ENCODE results near the gene SORD. TPM values are rescaled to one million over a fixed set of nuclear protein-coding genes. Genes with fewer than 3 reads are reported as not detected.
A peak's percentile ranks its signal among the peaks of the same experiment; 100 is the strongest.
"Not testable (repeated sequence)": the region's sequence is repeated elsewhere in the genome, so short reads cannot be mapped to it uniquely, and the experiment has no call there.

SORD gene
- total RNA-seq = 19.9 and 30.5 TPM in 2 replicates

DNA sequence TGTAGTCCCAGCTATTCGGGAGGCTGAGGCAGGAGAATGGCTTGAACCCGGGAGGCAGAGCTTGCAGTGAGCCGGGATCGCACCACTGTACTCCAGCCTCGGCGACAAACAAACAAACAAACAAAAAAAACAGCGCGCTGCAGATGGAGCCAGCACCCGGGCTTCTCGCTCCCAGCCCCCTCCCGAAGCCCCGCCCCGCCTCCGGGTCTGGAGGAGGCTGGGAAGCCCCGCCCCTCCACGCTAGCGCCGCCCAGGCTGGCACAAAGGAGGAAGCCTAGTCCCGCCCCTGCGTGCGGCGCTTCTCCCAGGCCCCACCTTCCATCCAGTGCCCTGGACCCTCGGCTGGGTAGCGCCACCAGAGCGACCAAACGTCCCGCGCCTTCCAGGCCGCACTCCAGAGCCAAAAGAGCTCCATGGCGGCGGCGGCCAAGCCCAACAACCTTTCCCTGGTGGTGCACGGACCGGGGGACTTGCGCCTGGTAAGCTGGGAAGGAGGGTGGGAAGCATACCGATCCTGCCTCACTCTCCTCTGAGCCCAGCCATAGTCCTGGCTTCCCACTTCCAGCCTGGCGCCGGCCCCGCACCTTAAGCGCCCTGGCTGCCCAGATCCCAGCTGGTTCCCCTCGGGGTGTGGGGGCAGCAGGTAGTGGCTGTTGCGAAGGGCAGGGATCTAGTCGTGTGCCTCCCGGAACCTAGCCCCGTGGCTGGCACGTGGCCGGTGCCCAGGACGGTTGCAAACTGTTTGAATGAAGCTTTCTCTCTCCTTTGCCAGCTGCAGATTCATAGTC lies at the start of gene SORD:
SORD (plus strand) TSS at position 325 of the 788 bp plus-strand sequence; CDS start at position 414, 89 bp downstream.
- peak; percentile 22 for DNase-seq (ENCODE audit: low read depth, low spot score)

DNA sequence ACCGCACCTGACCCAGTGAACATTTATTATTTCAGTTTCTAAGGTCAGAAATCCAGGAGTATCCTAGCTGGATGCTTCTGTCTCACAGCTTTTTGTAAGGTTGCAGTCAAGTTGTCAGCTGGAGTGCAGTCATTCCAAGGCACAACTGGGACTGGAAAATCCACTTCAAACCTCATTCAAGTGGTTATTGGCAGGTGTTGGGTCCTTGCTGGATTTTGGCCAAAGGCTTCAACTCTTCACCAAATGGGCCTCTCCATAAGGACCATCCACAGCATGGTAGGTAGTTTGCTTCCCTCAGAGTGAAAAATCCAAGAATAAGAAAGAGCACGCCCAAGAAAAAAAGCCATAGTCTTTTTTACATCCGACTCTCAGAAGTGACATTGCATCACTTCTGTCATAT lies 46.8 kb upstream of the SORD start:
- not testable (repeated sequence) for DNase-seq (ENCODE audit: low read depth, low spot score)

GRCh38 chr15:44977781-44978180 lies 45.2 kb upstream of the SORD start:
- DNase-seq (ENCODE audit: low read depth, low spot score) = not testable (repeated sequence)

GRCh38 chr15:44979617-44980339 lies 43.2 kb upstream of the SORD start:
- not testable (repeated sequence) for DNase-seq (ENCODE audit: low read depth, low spot score)

GRCh38 chr15:44984144-44984543 lies 38.9 kb upstream of the SORD start:
- DNase-seq (ENCODE audit: low read depth, low spot score) = not testable (repeated sequence)

- DNase-seq (ENCODE audit: low read depth, low spot score) = not testable (repeated sequence)
These were observed 36.5 kb upstream of the SORD start for GRCh38 chr15:44986346-44987055.

DNA sequence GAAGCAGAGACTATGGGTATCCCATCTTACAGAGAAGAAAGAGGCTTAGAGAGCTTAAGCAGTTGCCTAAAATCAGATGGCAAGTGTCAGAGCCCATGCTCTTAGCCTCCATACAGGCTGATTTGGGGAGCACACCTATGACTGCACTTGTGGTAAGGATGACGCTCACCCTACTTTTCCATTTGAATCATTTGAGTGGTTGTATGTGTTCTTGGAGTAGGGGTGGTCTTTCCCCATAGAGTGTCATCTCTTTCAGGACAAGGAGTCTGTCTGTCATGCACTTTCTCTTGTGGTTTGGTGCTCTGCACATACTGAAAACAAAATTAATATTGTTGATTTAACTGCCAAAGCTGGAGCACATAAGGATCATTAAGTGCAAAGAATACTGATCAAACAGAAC lies 35.3 kb upstream of the SORD start:
- not testable (repeated sequence) for DNase-seq (ENCODE audit: low read depth, low spot score)

GRCh38 chr15:44988184-44988869 lies 34.7 kb upstream of the SORD start:
- not testable (repeated sequence) for DNase-seq (ENCODE audit: low read depth, low spot score)

DNA sequence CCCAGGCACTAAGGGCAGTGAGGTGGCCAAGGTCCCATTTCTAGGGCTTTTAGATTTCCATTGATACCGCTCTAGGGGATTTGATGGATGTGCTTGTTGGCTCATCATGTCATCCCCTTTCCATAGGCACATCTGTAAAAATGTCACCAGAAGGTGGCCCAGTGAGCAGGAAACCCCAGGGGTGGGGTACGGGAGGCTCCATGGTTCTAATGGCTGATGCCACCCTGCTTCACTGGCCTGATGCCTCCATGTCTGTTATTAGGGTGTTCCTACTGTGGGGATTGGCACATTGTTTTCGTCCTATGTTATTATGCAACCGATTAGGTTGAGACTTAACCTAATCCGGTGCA lies 34.1 kb upstream of the SORD start:
- DNase-seq (ENCODE audit: low read depth, low spot score) = not testable (repeated sequence)

DNA sequence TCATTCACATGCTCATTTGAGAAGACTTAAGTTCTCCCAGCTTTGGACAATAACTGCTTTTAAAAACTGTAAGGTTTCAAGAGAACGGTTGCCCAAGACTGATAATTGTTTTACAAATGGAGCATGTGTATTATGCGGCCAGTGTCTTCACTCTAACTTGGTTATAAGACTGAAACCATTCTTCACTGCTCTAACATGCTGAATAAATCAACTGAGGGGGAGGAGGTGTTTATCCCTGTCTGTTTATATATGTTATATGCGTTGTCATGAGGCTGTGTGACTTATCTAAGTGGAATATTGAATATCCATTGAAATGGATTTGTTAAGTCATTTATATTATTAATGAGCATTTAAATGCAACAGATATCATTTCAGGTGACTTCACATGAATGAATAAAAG lies 25.4 kb upstream of the SORD start:
- DNase-seq (ENCODE audit: low read depth, low spot score) = not testable (repeated sequence)

GRCh38 chr15:44999105-44999504 lies 23.9 kb upstream of the SORD start:
- no peak for DNase-seq (ENCODE audit: low read depth, low spot score)

- DNase-seq (ENCODE audit: low read depth, low spot score) = not testable (repeated sequence)
These were observed 21.8 kb upstream of the SORD start for GRCh38 chr15:45001180-45001579.

DNA sequence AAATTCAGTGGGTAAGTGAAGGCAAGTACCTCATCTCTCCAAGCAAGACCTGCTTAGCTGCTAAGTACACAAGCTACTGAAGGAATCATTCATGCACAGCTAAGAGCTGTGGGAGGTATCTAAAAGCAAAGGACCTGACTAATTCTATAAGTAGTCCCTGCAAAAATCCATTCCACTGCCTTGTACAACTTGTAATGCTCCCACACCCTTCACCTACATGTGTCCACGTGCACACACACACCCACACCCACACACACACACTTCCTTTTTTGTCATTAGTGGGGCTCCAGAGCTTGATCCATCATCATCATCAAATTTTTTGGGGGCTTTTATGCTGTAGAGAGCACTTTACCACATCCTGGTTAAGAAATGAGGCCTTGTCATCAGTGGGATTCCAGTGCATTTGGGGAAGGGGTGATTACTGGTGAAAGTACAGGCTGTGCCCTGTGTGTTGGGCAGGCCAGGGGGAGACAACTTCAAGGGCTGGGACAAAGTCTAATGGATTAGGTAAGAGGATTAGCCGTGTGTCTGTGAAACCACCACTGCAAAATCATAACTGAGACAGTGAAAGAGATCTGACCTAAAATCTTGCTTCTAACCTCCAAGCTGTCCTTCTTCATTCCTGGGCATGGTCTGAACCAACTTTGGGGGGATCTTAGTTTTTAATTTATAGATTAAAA lies 19.1 kb upstream of the SORD start:
- DNase-seq (ENCODE audit: low read depth, low spot score) = not testable (repeated sequence)

DNA sequence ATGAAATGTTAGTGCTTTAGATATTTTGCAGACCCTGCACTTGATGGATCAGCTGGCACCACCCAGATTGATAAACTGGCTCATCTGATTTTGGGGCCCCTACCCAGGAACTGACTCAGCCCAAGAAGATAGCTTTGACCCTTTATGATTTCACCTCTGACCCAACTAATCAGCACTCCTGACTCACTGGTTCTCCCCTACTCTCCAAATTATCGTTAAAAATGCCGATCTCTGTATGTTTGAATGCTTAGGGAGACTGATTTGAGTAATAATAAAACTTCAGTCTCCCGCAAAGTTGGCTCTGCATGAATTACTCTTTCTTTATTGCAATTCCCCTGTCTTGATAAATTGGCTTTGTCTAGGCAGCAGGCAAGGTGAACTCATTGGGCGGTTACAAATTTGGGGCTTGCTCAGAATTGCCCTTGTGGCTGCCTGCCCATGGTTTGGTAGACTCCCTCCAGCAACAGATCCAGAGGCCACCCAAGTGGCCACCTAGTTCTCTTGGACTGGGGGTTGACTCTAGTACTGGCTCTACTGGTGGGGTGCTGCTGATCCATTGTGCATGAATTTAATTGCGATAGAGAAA lies 18.3 kb upstream of the SORD start:
- DNase-seq (ENCODE audit: low read depth, low spot score) = not testable (repeated sequence)

GRCh38 chr15:45009046-45009445 lies 13.9 kb upstream of the SORD start:
- DNase-seq (ENCODE audit: low read depth, low spot score) = no peak

DNA sequence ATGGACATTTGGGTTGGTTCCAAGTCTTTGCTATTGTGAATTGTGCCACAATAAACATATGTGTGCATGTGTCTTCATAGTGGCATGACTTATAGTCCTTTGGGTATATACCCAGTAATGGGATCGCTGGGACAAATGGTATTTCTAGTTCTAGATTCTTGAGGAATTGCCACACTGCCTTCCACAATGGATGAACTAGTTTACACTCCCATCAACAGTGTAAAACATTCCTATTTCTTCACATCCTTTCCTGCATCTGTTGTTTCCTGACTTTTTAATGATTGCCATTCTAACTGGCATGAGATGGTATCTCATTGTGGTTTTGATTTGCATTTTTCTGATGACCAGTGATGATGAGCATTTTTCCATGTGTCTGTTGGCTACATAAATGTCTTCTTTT lies 7.9 kb upstream of the SORD start:
- not testable (repeated sequence) for DNase-seq (ENCODE audit: low read depth, low spot score)

DNA sequence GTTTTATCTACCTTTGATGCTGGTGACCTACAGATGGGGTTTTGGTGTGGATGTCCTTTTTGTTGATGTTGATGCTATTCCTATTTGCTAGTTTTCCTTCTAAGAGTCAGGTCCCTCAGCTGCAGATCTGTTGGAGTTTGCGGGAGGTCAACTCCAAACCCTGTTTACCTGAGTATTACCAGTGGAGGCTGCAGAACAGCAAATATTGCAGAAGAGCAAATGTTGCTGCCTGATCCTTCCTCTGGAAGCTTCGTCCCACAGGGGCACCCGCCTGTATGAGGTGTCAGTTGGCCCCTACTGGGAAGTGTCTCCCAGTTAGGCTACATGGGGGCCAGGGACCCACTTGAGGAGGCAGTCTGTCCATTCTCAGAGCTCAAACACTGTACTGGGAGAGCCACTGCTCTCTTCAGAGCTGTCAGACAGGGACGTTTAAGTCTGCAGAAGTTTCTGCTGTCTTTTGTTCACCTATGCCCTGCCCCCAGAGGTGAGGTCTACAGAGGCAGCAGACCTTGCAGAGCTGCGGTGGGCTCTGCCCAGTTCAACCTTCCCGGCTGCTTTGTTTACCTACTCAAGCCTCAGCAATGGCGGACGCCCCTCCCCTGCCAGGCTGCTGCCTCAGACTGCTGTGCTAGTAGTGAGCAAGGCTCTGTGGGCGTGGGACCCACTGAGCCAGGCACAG lies 2.6 kb upstream of the SORD start:
- DNase-seq (ENCODE audit: low read depth, low spot score) = not testable (repeated sequence)

- DNase-seq (ENCODE audit: low read depth, low spot score) = not testable (repeated sequence)
These were observed 2.1 kb upstream of the SORD start for GRCh38 chr15:45020901-45021259.

DNA sequence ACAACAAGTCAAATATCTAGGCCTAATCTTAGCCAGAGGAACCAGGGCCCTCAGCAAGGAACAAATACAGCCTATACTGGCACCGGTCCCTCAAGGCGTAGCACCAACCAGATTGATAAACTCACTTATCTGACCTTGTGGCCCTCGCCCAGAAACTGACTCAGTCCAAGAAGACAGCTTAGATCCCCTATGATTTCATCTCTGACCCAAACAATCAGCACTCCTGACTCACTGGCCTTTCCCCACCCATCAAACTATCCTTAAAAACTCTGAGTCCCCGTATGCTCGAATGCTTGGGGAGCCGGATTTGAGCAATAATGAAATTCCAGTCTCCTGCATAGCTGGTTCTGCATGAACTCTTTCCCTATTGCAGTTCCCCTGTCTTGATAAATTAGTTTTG lies 1.6 kb upstream of the SORD start:
- DNase-seq (ENCODE audit: low read depth, low spot score) = no peak

GRCh38 chr15:45023659-45024225 lies 747 bp downstream of the SORD start:
- no peak for DNase-seq (ENCODE audit: low read depth, low spot score)

Data from pulmonary artery endothelial cell (primary cell).